H4 (cell line): ENCODE measurements around the gene NR1H3. TPM values are rescaled to one million over a fixed set of nuclear protein-coding genes. Genes with fewer than 3 reads are reported as not detected.

Experiments
- DNase-seq: peaks from one replicate; pipeline ENCODE4 v3.0.0-alpha.2; 2015; ENCODE audit warnings: low spot score
- total RNA-seq: library from RNA; depleted of rRNA; stranded (reverse); fragments of >200 nt; shearing (Covaris generic); gene quantifications from 2 replicates; pipeline ENCODE4 v1.2.3, GENCODE V29; 2014

Gene NR1H3
- total RNA-seq, 1 experiment from 2014 or later = 15.7 TPM

DNA sequence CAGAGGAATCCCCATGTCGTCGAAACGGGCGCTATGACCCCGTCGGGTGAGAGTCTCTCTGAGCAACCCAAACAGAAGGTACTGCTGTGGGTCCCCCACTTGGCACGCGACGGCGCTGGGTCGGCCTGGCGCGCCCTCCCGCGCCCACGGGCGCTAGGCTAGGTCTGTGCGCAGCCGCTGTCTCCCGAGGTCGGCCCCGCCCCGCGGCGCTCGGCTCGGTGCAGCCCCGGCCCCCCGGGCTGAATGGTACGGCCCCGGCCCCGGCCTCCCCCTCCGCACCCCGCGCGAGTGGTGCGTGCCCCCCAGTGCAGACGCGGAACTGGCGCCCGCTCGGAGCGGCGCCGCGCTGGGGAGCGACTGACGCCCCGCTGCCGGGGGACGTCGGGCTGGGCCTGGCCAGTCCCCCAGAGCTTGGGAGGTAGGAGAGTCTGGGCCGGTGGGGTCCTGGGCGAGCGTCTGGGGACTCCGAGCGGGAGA is 12.1 kb downstream of the NR1H3 start, which contains the start of gene MADD:
MADD (plus strand) TSS at position 305 of the 477 bp plus-strand sequence.
- peak; percentile 49 for DNase-seq

DNA sequence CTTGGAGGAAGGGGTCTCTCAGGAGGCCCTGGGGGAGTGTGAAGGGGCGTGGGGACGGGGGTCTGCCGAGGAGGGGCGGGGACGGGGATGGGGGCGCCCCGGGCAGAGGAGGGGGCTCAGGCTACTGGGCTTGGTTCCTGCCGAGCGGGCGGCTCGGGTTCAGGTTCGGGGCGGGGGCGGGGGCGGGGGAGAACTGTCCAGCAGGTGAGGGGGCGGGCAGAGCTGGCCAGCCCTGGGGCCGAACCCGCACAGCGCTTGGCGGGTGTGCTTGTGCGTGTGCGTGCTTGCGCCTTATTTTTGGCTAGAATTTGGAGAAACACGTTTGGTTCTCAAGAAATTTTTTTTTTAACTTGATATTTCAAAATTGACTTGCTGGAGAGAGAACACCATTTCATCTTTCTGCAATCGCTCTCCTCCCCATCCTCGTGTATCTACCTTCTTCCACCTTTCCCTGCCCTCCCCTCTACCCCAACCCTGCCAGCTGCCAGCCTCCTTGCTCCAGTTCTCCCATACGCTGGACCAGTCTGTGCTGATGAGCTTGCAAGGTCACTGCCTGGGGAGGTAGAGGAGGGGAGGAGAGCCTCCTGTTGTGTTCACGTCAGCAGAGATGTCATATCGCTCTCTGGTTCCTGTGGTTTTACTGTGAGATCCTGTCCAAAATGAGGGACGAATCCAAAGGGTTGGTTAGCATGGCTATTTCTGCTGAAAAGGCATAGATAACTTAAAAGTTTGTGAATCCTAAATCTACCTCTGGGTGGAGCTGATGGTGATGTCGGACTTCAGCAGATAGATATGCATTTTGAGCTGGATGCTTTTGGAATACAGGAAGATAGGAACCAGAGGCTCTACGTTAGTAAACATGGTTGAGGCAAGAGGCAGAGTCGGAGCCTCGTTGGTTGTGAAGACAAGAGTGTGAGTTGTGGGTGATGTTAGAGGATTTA is 12.8 kb downstream of the NR1H3 start:
- DNase-seq = no peak

DNA sequence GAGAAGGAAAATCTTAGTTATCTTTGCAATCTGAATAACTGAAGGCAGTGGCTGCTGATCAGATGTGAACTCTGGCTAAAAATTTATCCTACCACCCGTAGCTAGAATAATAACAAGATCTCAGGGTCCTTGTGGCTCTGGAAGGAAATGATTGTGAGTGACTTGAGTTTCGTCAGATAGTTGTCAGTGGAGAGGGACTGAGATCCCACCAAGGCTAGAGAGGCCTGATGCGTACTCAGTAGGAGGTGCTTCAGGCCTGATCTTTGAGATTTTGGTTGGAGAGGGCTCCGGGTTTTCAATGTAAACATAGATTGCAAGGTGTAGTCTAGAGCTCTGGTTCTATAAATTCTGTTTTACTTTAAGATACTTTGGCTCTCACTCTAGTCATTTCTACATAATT is 13.5 kb downstream of the NR1H3 start:
- DNase-seq = no peak

DNA sequence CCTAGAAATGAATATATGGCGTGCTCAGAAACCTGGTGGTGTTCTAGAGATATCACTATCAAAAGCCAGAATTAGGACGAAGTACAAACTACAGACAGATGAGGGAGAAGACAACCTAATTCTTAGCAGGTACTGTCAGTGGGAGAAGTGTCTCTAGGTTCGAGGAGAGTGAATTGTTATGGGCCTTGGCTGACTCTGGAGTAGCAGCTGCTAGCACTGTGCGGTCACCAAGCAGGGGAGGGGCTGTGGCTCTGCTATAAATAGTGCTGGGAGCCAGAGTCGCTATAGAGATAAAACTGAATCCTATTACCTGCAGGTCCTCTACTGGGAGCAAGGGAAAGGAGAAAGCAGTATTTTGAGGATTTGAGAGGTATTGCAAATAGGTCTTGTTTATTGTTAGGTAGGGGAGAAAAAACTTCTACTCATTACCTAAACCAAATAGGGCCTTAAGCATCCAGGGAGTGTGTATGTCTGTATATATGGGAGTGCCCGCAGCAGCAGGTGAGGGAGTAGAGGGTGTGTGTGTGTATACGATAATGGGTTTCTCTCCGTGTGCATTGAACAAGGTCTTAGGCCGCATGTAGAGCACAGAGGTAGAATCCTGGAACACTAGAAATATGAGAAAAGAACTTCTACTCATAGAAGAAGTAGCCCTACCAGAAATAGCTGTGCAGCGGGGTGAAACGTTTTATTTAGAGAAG is 14.3 kb downstream of the NR1H3 start:
- DNase-seq = no peak

- no peak for DNase-seq
Measured at GRCh38 chr11:47272706-47273105, 14.9 kb downstream of the NR1H3 start.

GRCh38 chr11:47274495-47275235 is 16.9 kb downstream of the NR1H3 start:
- no peak for DNase-seq

- DNase-seq = no peak
Measured at GRCh38 chr11:47276923-47277322, 19.1 kb downstream of the NR1H3 start.

DNA sequence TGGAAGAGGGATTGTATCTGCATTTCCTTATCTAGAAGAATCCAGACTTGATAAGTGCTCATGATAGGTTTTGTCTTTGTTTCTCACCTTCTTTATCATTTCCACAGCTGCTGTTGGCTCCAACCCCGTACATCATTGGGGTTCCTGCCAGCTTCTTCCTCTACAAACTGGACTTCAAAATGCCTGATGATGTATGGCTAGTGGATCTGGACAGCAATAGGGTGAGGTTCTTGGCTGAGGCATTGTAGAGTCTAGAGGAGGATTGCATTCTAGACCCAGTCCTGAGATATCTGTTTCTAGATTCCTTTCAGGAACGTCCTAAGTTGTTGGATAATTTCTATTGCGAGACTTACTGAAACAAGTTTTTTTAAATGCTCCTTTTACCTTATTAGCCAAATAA is 20.3 kb downstream of the NR1H3 start:
- no peak for DNase-seq

DNA sequence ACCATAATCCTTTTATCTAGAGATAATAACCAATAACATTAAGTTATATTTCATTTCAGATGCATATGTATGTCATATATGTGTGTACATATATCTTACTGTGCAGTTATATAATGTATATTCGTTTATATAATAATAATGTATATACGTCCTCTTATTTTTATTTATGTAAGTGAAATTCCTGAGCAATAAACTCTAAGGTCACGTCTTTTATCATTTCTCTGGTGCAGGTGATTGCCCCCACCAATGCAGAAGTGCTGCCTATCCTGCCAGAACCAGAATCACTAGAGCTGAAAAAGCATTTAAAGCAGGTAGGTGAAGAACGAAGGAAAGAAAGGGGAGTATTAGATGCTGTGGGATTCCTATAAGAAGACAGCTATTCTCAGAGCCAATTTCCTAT is 21.0 kb downstream of the NR1H3 start:
- DNase-seq = no peak

DNA sequence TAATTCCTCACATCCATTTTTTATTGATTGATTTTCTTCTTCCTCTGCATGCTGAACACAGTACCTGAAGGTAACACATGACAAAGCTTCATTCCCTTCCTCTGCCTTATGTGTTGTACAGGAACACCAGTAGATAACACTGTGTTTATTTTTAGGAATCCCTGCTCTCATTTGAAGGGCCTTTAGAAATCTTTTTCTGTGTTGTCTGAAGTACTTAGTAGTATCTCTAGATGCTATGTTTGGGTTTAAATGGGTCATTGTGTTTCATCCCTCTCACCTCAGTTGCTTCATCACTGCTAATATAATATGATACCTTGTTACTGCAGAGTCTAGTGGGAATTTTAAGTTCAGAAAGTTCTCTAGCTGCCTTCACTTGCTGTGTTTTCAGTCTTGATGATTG is 22.3 kb downstream of the NR1H3 start:
- no peak for DNase-seq

DNA sequence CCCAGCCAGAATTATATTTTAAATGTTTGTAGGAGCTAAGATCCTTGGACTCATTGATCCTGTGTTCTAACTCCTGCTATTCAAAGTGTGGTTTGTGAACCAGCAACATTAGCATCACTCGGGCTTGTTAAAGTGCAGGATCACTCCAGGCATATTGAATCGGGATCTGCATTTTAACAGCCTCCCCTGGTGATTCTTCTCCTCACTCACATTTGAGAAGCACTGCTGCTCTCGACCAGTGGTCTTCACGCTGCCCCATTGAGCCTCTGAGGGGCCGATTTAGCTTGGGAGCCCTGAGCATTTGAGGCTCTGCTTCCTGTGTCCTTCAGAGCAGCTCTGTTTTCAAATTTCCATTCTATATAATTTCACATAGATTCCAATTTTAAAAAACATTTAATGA is 23.1 kb downstream of the NR1H3 start:
- no peak for DNase-seq

- no peak for DNase-seq
Measured at GRCh38 chr11:47282462-47282861, 24.7 kb downstream of the NR1H3 start.

GRCh38 chr11:47284151-47284550 is 26.4 kb downstream of the NR1H3 start:
- no peak for DNase-seq

- DNase-seq = no peak
Measured at GRCh38 chr11:47285969-47286770, 28.4 kb downstream of the NR1H3 start.

DNA sequence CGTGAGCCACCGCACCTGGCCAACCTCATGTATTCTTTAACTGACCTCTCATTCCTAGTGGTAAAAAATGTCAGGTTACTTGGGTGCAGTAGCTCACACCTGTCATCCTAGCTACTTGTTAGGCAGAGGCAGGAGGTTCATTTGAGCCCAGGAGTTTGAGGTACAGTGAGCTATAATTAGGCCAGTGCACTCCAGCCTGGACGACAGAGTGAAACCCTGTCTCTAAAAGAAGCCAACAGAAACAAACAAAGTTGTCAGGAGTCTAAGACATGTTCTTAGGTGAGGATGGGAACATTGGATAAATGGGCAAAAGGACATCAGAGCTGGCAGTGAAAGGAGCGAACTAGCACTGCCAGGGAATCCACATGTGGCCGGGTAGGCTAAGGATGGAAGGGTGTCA is 30.3 kb downstream of the NR1H3 start:
- no peak for DNase-seq

DNA sequence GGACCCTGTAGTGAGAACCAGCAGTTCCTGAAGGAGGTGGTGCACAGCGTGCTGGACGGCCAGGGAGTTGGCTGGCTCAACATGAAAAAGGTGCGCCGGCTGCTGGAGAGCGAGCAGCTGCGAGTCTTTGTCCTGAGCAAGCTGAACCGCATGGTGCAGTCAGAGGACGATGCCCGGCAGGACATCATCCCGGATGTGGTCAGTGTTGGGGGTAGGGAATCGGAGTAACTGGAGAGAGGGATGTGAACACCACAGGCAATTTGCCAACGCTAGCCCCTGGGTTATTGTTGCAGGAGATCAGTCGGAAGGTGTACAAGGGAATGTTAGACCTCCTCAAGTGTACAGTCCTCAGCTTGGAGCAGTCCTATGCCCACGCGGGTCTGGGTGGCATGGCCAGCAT is 32.1 kb downstream of the NR1H3 start:
- DNase-seq = no peak

- no peak for DNase-seq
Measured at GRCh38 chr11:47295385-47295784, 37.6 kb downstream of the NR1H3 start.

GRCh38 chr11:47296045-47296444 is 38.2 kb downstream of the NR1H3 start:
- no peak for DNase-seq

- no peak for DNase-seq
Measured at GRCh38 chr11:47299078-47299477, 41.3 kb downstream of the NR1H3 start.

DNA sequence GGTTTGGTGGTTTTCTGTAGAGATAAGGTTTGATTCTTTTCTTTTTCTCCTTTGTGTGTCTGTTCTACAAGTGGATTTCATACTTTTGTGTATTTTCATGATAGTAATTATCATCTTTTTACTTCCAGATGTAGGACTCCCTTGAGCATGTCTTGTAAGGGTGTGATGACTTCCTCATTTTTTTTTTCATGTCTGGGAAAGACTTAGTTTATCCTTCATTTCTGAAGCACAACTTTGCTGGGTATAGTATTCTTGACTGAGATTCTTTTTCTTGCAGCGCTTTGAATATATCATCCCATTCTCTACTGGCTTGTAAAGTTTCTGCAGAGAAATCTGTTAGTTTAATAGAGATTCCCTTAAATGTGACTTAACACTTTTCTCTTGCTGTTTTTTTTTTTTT is 45.1 kb downstream of the NR1H3 start:
- DNase-seq = no peak

DNA sequence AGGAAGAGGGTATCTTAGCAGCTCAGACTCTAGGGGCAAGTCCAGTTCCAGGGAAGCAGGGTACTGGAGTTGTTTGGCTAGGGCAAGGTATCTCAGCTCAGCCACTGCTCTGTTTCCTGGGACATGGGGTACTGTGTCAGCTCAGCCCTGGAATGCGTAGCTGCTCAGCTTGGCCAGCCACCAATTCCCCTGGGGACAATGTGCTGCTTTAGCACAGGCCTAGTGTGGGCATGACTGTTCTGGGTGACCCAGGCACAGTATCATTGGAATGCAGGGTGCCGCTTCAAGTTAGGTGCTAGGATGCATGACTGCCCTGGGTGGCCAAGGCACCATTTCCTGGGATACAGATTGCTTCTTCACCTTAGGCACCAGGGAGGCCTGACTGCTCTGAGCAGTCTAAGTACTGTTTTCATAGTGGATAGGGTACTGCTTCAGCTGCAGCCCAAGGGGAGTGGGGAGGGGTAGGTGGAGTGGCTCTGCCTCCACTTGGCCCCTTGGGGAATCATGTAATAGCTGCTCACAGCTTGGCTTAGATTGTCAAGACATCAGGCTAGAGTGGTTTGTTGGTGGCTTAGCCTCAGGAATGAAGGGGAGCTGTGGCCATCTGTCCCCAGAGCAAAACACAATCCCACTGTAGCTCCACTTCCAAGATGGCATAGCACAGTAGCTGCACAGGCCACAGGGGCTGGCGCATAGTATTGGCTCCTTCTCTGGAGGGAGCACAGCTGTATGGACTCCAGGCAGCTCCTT is 48.1 kb downstream of the NR1H3 start:
- no peak for DNase-seq
